HL-60 (cell line): Measurements from ENCODE around the gene WDR20.

Experiments
- GABPA ChIP-seq: IDR thresholded peaks from 2 replicates; pipeline ENCODE4 v1.6.1; 2012; ENCODE audit warnings: low read depth
- POLR2AphosphoS5 ChIP-seq: IDR thresholded peaks from 2 replicates; pipeline ENCODE4 v1.6.1; 2012; ENCODE audit warnings: low read depth
- REST ChIP-seq: IDR thresholded peaks from 2 replicates; pipeline ENCODE4 v1.6.1; 2012; ENCODE audit warnings: low read depth; ENCODE audit not compliant: insufficient replicate concordance
- SPI1 ChIP-seq: IDR thresholded peaks from 2 replicates; pipeline ENCODE4 v1.6.1; 2012; ENCODE audit warnings: low read depth, mild to moderate bottlenecking, borderline replicate concordance
- TF ChIP-seq, protein P1 (sequence below): IDR thresholded peaks from one replicate; pipeline ENCODE4 v1.5.1; 2011; ENCODE audit warnings: low read length, control low read depth, inconsistent platforms; ENCODE audit not compliant: insufficient read depth

DNA sequence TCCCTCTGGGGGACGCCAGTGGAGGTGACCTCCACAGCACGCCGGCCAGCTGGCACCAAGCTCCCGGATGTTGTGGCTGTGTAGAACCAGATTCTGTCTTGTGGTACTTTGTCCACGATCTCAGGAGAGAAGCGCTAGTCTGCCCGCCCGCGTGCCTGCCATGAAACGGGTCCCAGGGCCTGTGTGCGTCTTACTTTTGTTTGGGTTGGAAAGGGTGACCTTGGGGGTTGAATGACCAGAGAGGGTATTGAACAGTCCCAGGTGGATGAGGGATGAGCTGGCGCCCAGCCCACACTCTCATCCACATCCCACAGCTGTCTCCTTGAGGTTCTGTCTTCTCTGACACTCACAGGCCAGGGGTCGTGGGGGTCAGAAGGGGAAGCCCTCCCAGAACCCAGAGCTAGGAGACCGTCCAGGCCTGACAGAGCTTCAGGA is 78.3 kb downstream of the WDR20 start:
- TF ChIP-seq, protein P1, sequence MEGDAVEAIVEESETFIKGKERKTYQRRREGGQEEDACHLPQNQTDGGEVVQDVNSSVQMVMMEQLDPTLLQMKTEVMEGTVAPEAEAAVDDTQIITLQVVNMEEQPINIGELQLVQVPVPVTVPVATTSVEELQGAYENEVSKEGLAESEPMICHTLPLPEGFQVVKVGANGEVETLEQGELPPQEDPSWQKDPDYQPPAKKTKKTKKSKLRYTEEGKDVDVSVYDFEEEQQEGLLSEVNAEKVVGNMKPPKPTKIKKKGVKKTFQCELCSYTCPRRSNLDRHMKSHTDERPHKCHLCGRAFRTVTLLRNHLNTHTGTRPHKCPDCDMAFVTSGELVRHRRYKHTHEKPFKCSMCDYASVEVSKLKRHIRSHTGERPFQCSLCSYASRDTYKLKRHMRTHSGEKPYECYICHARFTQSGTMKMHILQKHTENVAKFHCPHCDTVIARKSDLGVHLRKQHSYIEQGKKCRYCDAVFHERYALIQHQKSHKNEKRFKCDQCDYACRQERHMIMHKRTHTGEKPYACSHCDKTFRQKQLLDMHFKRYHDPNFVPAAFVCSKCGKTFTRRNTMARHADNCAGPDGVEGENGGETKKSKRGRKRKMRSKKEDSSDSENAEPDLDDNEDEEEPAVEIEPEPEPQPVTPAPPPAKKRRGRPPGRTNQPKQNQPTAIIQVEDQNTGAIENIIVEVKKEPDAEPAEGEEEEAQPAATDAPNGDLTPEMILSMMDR: no peak
- TF ChIP-seq POLR2AphosphoS5 (no peak), REST (no peak), GABPA (no peak), SPI1 (no peak)
